WTC11 (cell line): ENCODE results near the gene NUP98.

ENCODE experiments used
- ATF1 ChIP-seq: sonication (generic); formaldehyde crosslinking; IDR thresholded peaks from 2 replicates; pipeline ENCODE4 v1.8.1; 2023; ENCODE audit warnings: mild to moderate bottlenecking, moderate library complexity, missing genetic modification reagents
- CTCF ChIP-seq: fragments of 200-600 bp; IDR thresholded peaks from 2 replicates; pipeline ENCODE4 v1.8.0; 2022; ENCODE audit warnings: antibody characterized with exemption

GRCh38 chr11:3823762-3824506, 26.6 kb upstream of the NUP98 start:
- TF ChIP-seq CTCF, result no peak
- no peak for TF ChIP-seq ATF1 (CRISPR knock-in tag)
